Measurements from ENCODE around the gene OR10V1. TPM values are rescaled to one million over a fixed set of nuclear protein-coding genes. Genes with fewer than 3 reads are reported as not detected.
A peak's percentile ranks its signal among the peaks of the same experiment; 100 is the strongest.
"Not testable (repeated sequence)": the region's sequence is repeated elsewhere in the genome, so short reads cannot be mapped to it uniquely, and the experiment has no call there.

OR10V1 gene
- total RNA-seq, 1 experiment from 2014 or later, result not detected

- DNase-seq, result no peak
- Histone ChIP-seq H3K4me3 (ENCODE audit: insufficient read depth, low read depth, low read length) (no peak overlapping the region), H3K27me3 (ENCODE audit: control insufficient read depth, insufficient read depth, low read length) (no peaks in the 10 kb centered on the region), H3K36me3 (replicated peaks; ENCODE audit: control insufficient read depth, insufficient read depth, low read length) (no peaks in the 10 kb centered on the region)
Observed at GRCh38 chr11:59692915-59693314, 20.7 kb downstream of the OR10V1 start.

- no peak for DNase-seq
- H3K27me3 ChIP-seq (ENCODE audit: control insufficient read depth, insufficient read depth, low read length), result no peaks in the 10 kb centered on the region
- no peak overlapping the region for H3K4me3 ChIP-seq (ENCODE audit: insufficient read depth, low read depth, low read length)
- H3K36me3 ChIP-seq (replicated peaks; ENCODE audit: control insufficient read depth, insufficient read depth, low read length), result no peaks in the 10 kb centered on the region
Observed at GRCh38 chr11:59691156-59691555, 22.5 kb downstream of the OR10V1 start.

GRCh38 chr11:59689015-59689414 lies 24.6 kb downstream of the OR10V1 start:
- H3K27me3 ChIP-seq (ENCODE audit: control insufficient read depth, insufficient read depth, low read length), result no peaks in the 10 kb centered on the region
- no peak for DNase-seq
- no peaks in the 10 kb centered on the region for H3K36me3 ChIP-seq (replicated peaks; ENCODE audit: control insufficient read depth, insufficient read depth, low read length)
- no peak overlapping the region for H3K4me3 ChIP-seq (ENCODE audit: insufficient read depth, low read depth, low read length)

- not testable (repeated sequence) for H3K27me3 ChIP-seq (ENCODE audit: control insufficient read depth, insufficient read depth, low read length); H3K4me3 ChIP-seq (ENCODE audit: insufficient read depth, low read depth, low read length); DNase-seq; H3K36me3 ChIP-seq (replicated peaks; ENCODE audit: control insufficient read depth, insufficient read depth, low read length)
Observed at GRCh38 chr11:59681260-59681725, 32.4 kb downstream of the OR10V1 start.

GRCh38 chr11:59680287-59681154 lies 33.1 kb downstream of the OR10V1 start:
- H3K36me3 ChIP-seq (replicated peaks; ENCODE audit: control insufficient read depth, insufficient read depth, low read length), result no peaks in the 10 kb centered on the region
- H3K4me3 ChIP-seq (ENCODE audit: insufficient read depth, low read depth, low read length), result no peak overlapping the region
- no peaks in the 10 kb centered on the region for H3K27me3 ChIP-seq (ENCODE audit: control insufficient read depth, insufficient read depth, low read length)
- peak; percentile 71 for DNase-seq

GRCh38 chr11:59679347-59679746 lies 34.3 kb downstream of the OR10V1 start:
- no peaks in the 10 kb centered on the region for H3K27me3 ChIP-seq (ENCODE audit: control insufficient read depth, insufficient read depth, low read length)
- H3K4me3 ChIP-seq (ENCODE audit: insufficient read depth, low read depth, low read length), result no peak overlapping the region
- no peak for DNase-seq
- no peaks in the 10 kb centered on the region for H3K36me3 ChIP-seq (replicated peaks; ENCODE audit: control insufficient read depth, insufficient read depth, low read length)

- DNase-seq, result no peak
- Histone ChIP-seq H3K27me3 (ENCODE audit: control insufficient read depth, insufficient read depth, low read length) (no peaks in the 10 kb centered on the region), H3K36me3 (replicated peaks; ENCODE audit: control insufficient read depth, insufficient read depth, low read length) (no peaks in the 10 kb centered on the region), H3K4me3 (ENCODE audit: insufficient read depth, low read depth, low read length) (no peak overlapping the region)
Observed at GRCh38 chr11:59678813-59679165, 34.9 kb downstream of the OR10V1 start.

- Histone ChIP-seq H3K4me3 (ENCODE audit: insufficient read depth, low read depth, low read length) (no peak overlapping the region), H3K36me3 (replicated peaks; ENCODE audit: control insufficient read depth, insufficient read depth, low read length) (no peaks in the 10 kb centered on the region), H3K27me3 (ENCODE audit: control insufficient read depth, insufficient read depth, low read length) (no peaks in the 10 kb centered on the region)
- no peak for DNase-seq
Observed at GRCh38 chr11:59678118-59678812, 35.4 kb downstream of the OR10V1 start.

- H3K4me3 ChIP-seq (ENCODE audit: insufficient read depth, low read depth, low read length), result no peak overlapping the region
- no peaks in the 10 kb centered on the region for H3K36me3 ChIP-seq (replicated peaks; ENCODE audit: control insufficient read depth, insufficient read depth, low read length)
- H3K27me3 ChIP-seq (ENCODE audit: control insufficient read depth, insufficient read depth, low read length), result no peaks in the 10 kb centered on the region
- no peak for DNase-seq
Observed at GRCh38 chr11:59676205-59676604, 37.4 kb downstream of the OR10V1 start.

- Histone ChIP-seq H3K36me3 (replicated peaks; ENCODE audit: control insufficient read depth, insufficient read depth, low read length) (no peaks in the 10 kb centered on the region), H3K27me3 (ENCODE audit: control insufficient read depth, insufficient read depth, low read length) (no peaks in the 10 kb centered on the region), H3K4me3 (ENCODE audit: insufficient read depth, low read depth, low read length) (no peak overlapping the region)
- no peak for DNase-seq
Observed at GRCh38 chr11:59674291-59674690, 39.4 kb downstream of the OR10V1 start.

- H3K4me3 ChIP-seq (ENCODE audit: insufficient read depth, low read depth, low read length), result no peak overlapping the region
Observed at GRCh38 chr11:59673291-59673690, 40.4 kb downstream of the OR10V1 start.

GRCh38 chr11:59671471-59671870 lies 42.2 kb downstream of the OR10V1 start:
- Histone ChIP-seq H3K27me3 (ENCODE audit: control insufficient read depth, insufficient read depth, low read length) (no peaks in the 10 kb centered on the region), H3K36me3 (replicated peaks; ENCODE audit: control insufficient read depth, insufficient read depth, low read length) (peaks cover 3% of the 10 kb centered on the region), H3K4me3 (ENCODE audit: insufficient read depth, low read depth, low read length) (no peak overlapping the region)
- no peak for DNase-seq

More at GRCh38 chr11:59673291-59673690, 40.4 kb downstream of the OR10V1 start:
- Histone ChIP-seq H3K36me3 (replicated peaks; ENCODE audit: control insufficient read depth, insufficient read depth, low read length) (no peaks in the 10 kb centered on the region), H3K27me3 (ENCODE audit: control insufficient read depth, insufficient read depth, low read length) (no peaks in the 10 kb centered on the region)
- DNase-seq, result no peak

GRCh38 chr11:59669611-59670009 lies 44.0 kb downstream of the OR10V1 start:
- H3K27me3 ChIP-seq (ENCODE audit: control insufficient read depth, insufficient read depth, low read length), result no peaks in the 10 kb centered on the region
- H3K4me3 ChIP-seq (ENCODE audit: insufficient read depth, low read depth, low read length), result peak overlapping the region; percentile 71
- no peak for DNase-seq
- peaks cover 5% of the 10 kb centered on the region for H3K36me3 ChIP-seq (replicated peaks; ENCODE audit: control insufficient read depth, insufficient read depth, low read length)

GRCh38 chr11:59668950-59669610 lies 44.6 kb downstream of the OR10V1 start, which contains the start of gene PATL1:
TSS of gene PATL1 (minus strand) at chr11:59669037. CDS start at chr11:59668895, 142 bp downstream.
- Histone ChIP-seq H3K27me3 (ENCODE audit: control insufficient read depth, insufficient read depth, low read length) (no peaks in the 10 kb centered on the region), H3K36me3 (replicated peaks; ENCODE audit: control insufficient read depth, insufficient read depth, low read length) (peaks cover 10% of the 10 kb centered on the region), H3K4me3 (ENCODE audit: insufficient read depth, low read depth, low read length) (peak within 1 kb of the TSS; percentile 80)
- DNase-seq, result peak; percentile 97

Data from H7 (cell line).